ENCODE data around the gene ZMYND8.
"Not testable (repeated sequence)": the region's sequence is repeated elsewhere in the genome, so short reads cannot be mapped to it uniquely, and the experiment has no call there.

ZMYND8 gene

GRCh38 chr20:47288530-47288929 is 68.0 kb downstream of the ZMYND8 start:
- not testable (repeated sequence) for H3K4me3 Mint-ChIP-seq; H3K4me1 Mint-ChIP-seq (ENCODE audit: low read depth); H3K27ac Mint-ChIP-seq; H3K27me3 Mint-ChIP-seq (ENCODE audit: low read depth); H3K9me3 Mint-ChIP-seq
- peaks cover 54% of the 10 kb centered on the region for H3K36me3 Mint-ChIP-seq (ENCODE audit: low read depth)

GRCh38 chr20:47287609-47288144 is 68.8 kb downstream of the ZMYND8 start:
- no peaks in the 10 kb centered on the region for H3K9me3 Mint-ChIP-seq
- H3K36me3 Mint-ChIP-seq (ENCODE audit: low read depth) = peaks cover 54% of the 10 kb centered on the region
- no peaks in the 10 kb centered on the region for H3K27me3 Mint-ChIP-seq (ENCODE audit: low read depth)
- no peaks in the 10 kb centered on the region for H3K4me1 Mint-ChIP-seq (ENCODE audit: low read depth)
- no peak overlapping the region for H3K27ac Mint-ChIP-seq
- no peak overlapping the region for H3K4me3 Mint-ChIP-seq

GRCh38 chr20:47286681-47287080 is 69.8 kb downstream of the ZMYND8 start:
- no peak overlapping the region for H3K27ac Mint-ChIP-seq
- H3K9me3 Mint-ChIP-seq = no peaks in the 10 kb centered on the region
- peaks cover 59% of the 10 kb centered on the region for H3K36me3 Mint-ChIP-seq (ENCODE audit: low read depth)
- no peaks in the 10 kb centered on the region for H3K27me3 Mint-ChIP-seq (ENCODE audit: low read depth)
- H3K4me3 Mint-ChIP-seq = no peak overlapping the region
- H3K4me1 Mint-ChIP-seq (ENCODE audit: low read depth) = no peaks in the 10 kb centered on the region

- Mint-ChIP-seq H3K4me1 (ENCODE audit: low read depth) (no peaks in the 10 kb centered on the region), H3K4me3 (no peak overlapping the region), H3K9me3 (no peaks in the 10 kb centered on the region), H3K36me3 (ENCODE audit: low read depth) (peaks cover 66% of the 10 kb centered on the region), H3K27me3 (ENCODE audit: low read depth) (no peaks in the 10 kb centered on the region), H3K27ac (no peak overlapping the region)
Observed at GRCh38 chr20:47285189-47285588, 71.3 kb downstream of the ZMYND8 start.

GRCh38 chr20:47284373-47284772 is 72.1 kb downstream of the ZMYND8 start:
- Mint-ChIP-seq H3K27ac (no peak overlapping the region), H3K36me3 (ENCODE audit: low read depth) (peaks cover 61% of the 10 kb centered on the region), H3K27me3 (ENCODE audit: low read depth) (no peaks in the 10 kb centered on the region), H3K4me1 (ENCODE audit: low read depth) (no peaks in the 10 kb centered on the region), H3K9me3 (no peaks in the 10 kb centered on the region), H3K4me3 (no peak overlapping the region)

GRCh38 chr20:47283411-47283810 is 73.1 kb downstream of the ZMYND8 start:
- Mint-ChIP-seq H3K9me3 (no peaks in the 10 kb centered on the region), H3K36me3 (ENCODE audit: low read depth) (peaks cover 57% of the 10 kb centered on the region), H3K4me1 (ENCODE audit: low read depth) (no peaks in the 10 kb centered on the region), H3K27me3 (ENCODE audit: low read depth) (no peaks in the 10 kb centered on the region), H3K27ac (no peak overlapping the region), H3K4me3 (no peak overlapping the region)

- Mint-ChIP-seq H3K27me3 (ENCODE audit: low read depth) (no peaks in the 10 kb centered on the region), H3K27ac (no peak overlapping the region), H3K4me1 (ENCODE audit: low read depth) (peaks cover 1% of the 10 kb centered on the region), H3K36me3 (ENCODE audit: low read depth) (peaks cover 54% of the 10 kb centered on the region), H3K9me3 (no peaks in the 10 kb centered on the region), H3K4me3 (no peak overlapping the region)
Observed at GRCh38 chr20:47282864-47283263, 73.6 kb downstream of the ZMYND8 start.

GRCh38 chr20:47281376-47281775 is 75.1 kb downstream of the ZMYND8 start:
- Mint-ChIP-seq H3K9me3 (no peaks in the 10 kb centered on the region), H3K4me3 (no peak overlapping the region), H3K4me1 (ENCODE audit: low read depth) (peaks cover 9% of the 10 kb centered on the region), H3K27me3 (ENCODE audit: low read depth) (no peaks in the 10 kb centered on the region), H3K27ac (no peak overlapping the region), H3K36me3 (ENCODE audit: low read depth) (peaks cover 51% of the 10 kb centered on the region)

GRCh38 chr20:47280668-47281067 is 75.8 kb downstream of the ZMYND8 start:
- no peak overlapping the region for H3K4me3 Mint-ChIP-seq
- peaks cover 10% of the 10 kb centered on the region for H3K4me1 Mint-ChIP-seq (ENCODE audit: low read depth)
- H3K27me3 Mint-ChIP-seq (ENCODE audit: low read depth) = no peaks in the 10 kb centered on the region
- peaks cover 56% of the 10 kb centered on the region for H3K36me3 Mint-ChIP-seq (ENCODE audit: low read depth)
- no peaks in the 10 kb centered on the region for H3K9me3 Mint-ChIP-seq
- peak overlapping the region; percentile 19 for H3K27ac Mint-ChIP-seq

GRCh38 chr20:47280228-47280627 is 76.3 kb downstream of the ZMYND8 start:
- peaks cover 56% of the 10 kb centered on the region for H3K36me3 Mint-ChIP-seq (ENCODE audit: low read depth)
- H3K9me3 Mint-ChIP-seq = no peaks in the 10 kb centered on the region
- no peaks in the 10 kb centered on the region for H3K27me3 Mint-ChIP-seq (ENCODE audit: low read depth)
- peaks cover 11% of the 10 kb centered on the region for H3K4me1 Mint-ChIP-seq (ENCODE audit: low read depth)
- H3K27ac Mint-ChIP-seq = no peak overlapping the region
- H3K4me3 Mint-ChIP-seq = no peak overlapping the region

- peaks cover 19% of the 10 kb centered on the region for H3K4me1 Mint-ChIP-seq (ENCODE audit: low read depth)
- no peaks in the 10 kb centered on the region for H3K27me3 Mint-ChIP-seq (ENCODE audit: low read depth)
- no peak overlapping the region for H3K27ac Mint-ChIP-seq
Observed at GRCh38 chr20:47278907-47279348, 77.6 kb downstream of the ZMYND8 start.

GRCh38 chr20:47277535-47277872 is 79.0 kb downstream of the ZMYND8 start:
- H3K27me3 Mint-ChIP-seq (ENCODE audit: low read depth); H3K27ac Mint-ChIP-seq; H3K9me3 Mint-ChIP-seq; H3K4me3 Mint-ChIP-seq: not testable (repeated sequence)
- peaks cover 56% of the 10 kb centered on the region for H3K36me3 Mint-ChIP-seq (ENCODE audit: low read depth)
- H3K4me1 Mint-ChIP-seq (ENCODE audit: low read depth) = peaks cover 29% of the 10 kb centered on the region

More at GRCh38 chr20:47278907-47279348, 77.6 kb downstream of the ZMYND8 start:
- Mint-ChIP-seq H3K36me3 (ENCODE audit: low read depth) (peaks cover 52% of the 10 kb centered on the region), H3K9me3 (no peaks in the 10 kb centered on the region), H3K4me3 (no peak overlapping the region)

- Mint-ChIP-seq H3K36me3 (ENCODE audit: low read depth) (peaks cover 53% of the 10 kb centered on the region), H3K4me3 (no peak overlapping the region), H3K27ac (no peak overlapping the region), H3K27me3 (ENCODE audit: low read depth) (no peaks in the 10 kb centered on the region), H3K4me1 (ENCODE audit: low read depth) (peaks cover 29% of the 10 kb centered on the region), H3K9me3 (no peaks in the 10 kb centered on the region)
Observed at GRCh38 chr20:47276851-47277534, 79.5 kb downstream of the ZMYND8 start.

- Mint-ChIP-seq H3K27me3 (ENCODE audit: low read depth) (no peaks in the 10 kb centered on the region), H3K27ac (peak overlapping the region; percentile 37), H3K4me3 (no peak overlapping the region), H3K9me3 (no peaks in the 10 kb centered on the region), H3K4me1 (ENCODE audit: low read depth) (peaks cover 29% of the 10 kb centered on the region), H3K36me3 (ENCODE audit: low read depth) (peaks cover 46% of the 10 kb centered on the region)
Observed at GRCh38 chr20:47276251-47276650, 80.2 kb downstream of the ZMYND8 start.

- H3K4me3 Mint-ChIP-seq = no peak overlapping the region
- peaks cover 29% of the 10 kb centered on the region for H3K4me1 Mint-ChIP-seq (ENCODE audit: low read depth)
- H3K9me3 Mint-ChIP-seq = no peaks in the 10 kb centered on the region
- H3K27ac Mint-ChIP-seq = peak overlapping the region; percentile 70
- H3K36me3 Mint-ChIP-seq (ENCODE audit: low read depth) = peaks cover 41% of the 10 kb centered on the region
- no peaks in the 10 kb centered on the region for H3K27me3 Mint-ChIP-seq (ENCODE audit: low read depth)
Observed at GRCh38 chr20:47275548-47275947, 81.0 kb downstream of the ZMYND8 start.
